Activated naive CD4-positive, alpha-beta T cell treated with anti-CD3 and anti-CD28 coated beads, Interleukin-2, amount 10 ng/mL, durations not matched to agents 7 days and 5 days (primary cell): ENCODE data around the gene SLC25A30.
A peak's percentile ranks its signal among the peaks of the same experiment; 100 is the strongest.
"Not testable (repeated sequence)": the region's sequence is repeated elsewhere in the genome, so short reads cannot be mapped to it uniquely, and the experiment has no call there.

ENCODE experiments used
- CTCF ChIA-PET: fragments of 350-600 bp; sonication (Branson Sonifier 250); formaldehyde crosslinking; loops from one replicate; lab custom pipeline; 2021; ENCODE audit warnings: antibody characterized with exemption; lab: Charles Lee
- DNase-seq: peaks from one replicate; pipeline ENCODE4 v3.0.0-alpha.2; 2020
- H3K27ac Mint-ChIP-seq: one replicate; pipeline ENCODE4 v1.8.0; 2021; ENCODE audit warnings: mild to moderate bottlenecking, moderate library complexity, mixed read lengths
- H3K27me3 Mint-ChIP-seq: one replicate; pipeline ENCODE4 v1.8.0; 2021; ENCODE audit warnings: mild to moderate bottlenecking, mixed read lengths
- H3K36me3 Mint-ChIP-seq: one replicate; pipeline ENCODE4 v1.8.0; 2021; ENCODE audit warnings: mixed read lengths
- H3K4me1 Mint-ChIP-seq: one replicate; pipeline ENCODE4 v1.8.0; 2021; ENCODE audit warnings: mixed read lengths
- H3K4me3 Mint-ChIP-seq: one replicate; pipeline ENCODE4 v1.8.0; 2021; ENCODE audit warnings: mild to moderate bottlenecking, moderate library complexity, mixed read lengths
- H3K9me3 Mint-ChIP-seq: one replicate; pipeline ENCODE4 v1.8.0; 2021; ENCODE audit warnings: mixed read lengths

The SLC25A30 gene

GRCh38 chr13:45361596-45362206 is 56.5 kb downstream of the SLC25A30 start:
- peak overlapping the region; percentile 7 for H3K4me3 Mint-ChIP-seq
- H3K36me3 Mint-ChIP-seq = peaks cover 55% of the 10 kb centered on the region
- DNase-seq = no peak
- H3K9me3 Mint-ChIP-seq = peaks cover 15% of the 10 kb centered on the region
- peaks cover 68% of the 10 kb centered on the region for H3K4me1 Mint-ChIP-seq
- CTCF ChIA-PET = no interaction called here
- H3K27me3 Mint-ChIP-seq = no peaks in the 10 kb centered on the region
- peak overlapping the region; percentile 68 for H3K27ac Mint-ChIP-seq

GRCh38 chr13:45356966-45357672 is 61.1 kb downstream of the SLC25A30 start:
- no peak for DNase-seq
- CTCF ChIA-PET = interaction anchor here (1.5 kb wide), 1 partner anchor 12 kb away, joined by 6 read pairs; no protein-coding TSS in a partner anchor
- H3K36me3 Mint-ChIP-seq = peaks cover 42% of the 10 kb centered on the region

GRCh38 chr13:45353895-45354294 is 64.3 kb downstream of the SLC25A30 start:
- H3K36me3 Mint-ChIP-seq = peaks cover 49% of the 10 kb centered on the region
- CTCF ChIA-PET = no interaction called here
- no peak for DNase-seq
- H3K4me1 Mint-ChIP-seq = peaks cover 28% of the 10 kb centered on the region
- H3K27me3 Mint-ChIP-seq = no peaks in the 10 kb centered on the region
- peak overlapping the region; percentile 12 for H3K27ac Mint-ChIP-seq
- H3K4me3 Mint-ChIP-seq = no peak overlapping the region
- H3K9me3 Mint-ChIP-seq = no peaks in the 10 kb centered on the region

More at GRCh38 chr13:45356966-45357672, 61.1 kb downstream of the SLC25A30 start:
- Mint-ChIP-seq H3K9me3 (peaks cover 4% of the 10 kb centered on the region), H3K4me3 (no peak overlapping the region), H3K4me1 (peaks cover 46% of the 10 kb centered on the region), H3K27me3 (no peaks in the 10 kb centered on the region), H3K27ac (peak overlapping the region; percentile 87)

GRCh38 chr13:45352031-45352430 is 66.1 kb downstream of the SLC25A30 start:
- DNase-seq = no peak
- Mint-ChIP-seq H3K27ac (no peak overlapping the region), H3K27me3 (no peaks in the 10 kb centered on the region), H3K36me3 (peaks cover 47% of the 10 kb centered on the region), H3K4me3 (no peak overlapping the region), H3K4me1 (peaks cover 20% of the 10 kb centered on the region), H3K9me3 (no peaks in the 10 kb centered on the region)
- CTCF ChIA-PET = no interaction called here

GRCh38 chr13:45350152-45350551 is 68.0 kb downstream of the SLC25A30 start:
- H3K27me3 Mint-ChIP-seq = no peaks in the 10 kb centered on the region
- peaks cover 15% of the 10 kb centered on the region for H3K4me1 Mint-ChIP-seq
- H3K9me3 Mint-ChIP-seq = no peaks in the 10 kb centered on the region
- DNase-seq = no peak
- H3K27ac Mint-ChIP-seq = no peak overlapping the region
- CTCF ChIA-PET = no interaction called here
- peaks cover 37% of the 10 kb centered on the region for H3K36me3 Mint-ChIP-seq
- H3K4me3 Mint-ChIP-seq = no peak overlapping the region

GRCh38 chr13:45349438-45349837 is 68.7 kb downstream of the SLC25A30 start:
- Mint-ChIP-seq H3K27ac (no peak overlapping the region), H3K9me3 (no peaks in the 10 kb centered on the region), H3K27me3 (no peaks in the 10 kb centered on the region), H3K36me3 (peaks cover 39% of the 10 kb centered on the region), H3K4me3 (no peak overlapping the region), H3K4me1 (peaks cover 18% of the 10 kb centered on the region)
- CTCF ChIA-PET = interaction anchor here (0.5 kb wide), 1 partner anchor 13 kb away, joined by 3 read pairs; no protein-coding TSS in a partner anchor
- DNase-seq = no peak

- H3K27ac Mint-ChIP-seq, H3K9me3 Mint-ChIP-seq, H3K4me3 Mint-ChIP-seq, H3K27me3 Mint-ChIP-seq, CTCF ChIA-PET, DNase-seq: not testable (repeated sequence)
- Mint-ChIP-seq H3K4me1 (peaks cover 40% of the 10 kb centered on the region), H3K36me3 (peaks cover 38% of the 10 kb centered on the region)
These were observed 74.1 kb downstream of the SLC25A30 start for GRCh38 chr13:45344064-45344463.
